ENCODE data around the gene CLCN7.

- TF ChIP-seq EP300 (IDR thresholded peaks at IDR 0.05; ENCODE audit: low read depth) (no peak), CTCF (IDR thresholded peaks at IDR 0.05) (no peak), POLR2AphosphoS5 (IDR thresholded peaks at IDR 0.05) (no peak), POLR2A (IDR thresholded peaks at IDR 0.05) (no peak)
Measured at GRCh38 chr16:1431497-1432270, 43.1 kb downstream of the CLCN7 start.
